Gastrocnemius medialis (tissue), 4 donors: Measurements from ENCODE around the gene MRPS18B. TPM values are rescaled to one million over a fixed set of nuclear protein-coding genes. Genes with fewer than 3 reads are reported as not detected.

Source experiments
- ATAC-seq, 2 donors: fragments of 150-250 bp; one replicate each; pipeline ENCODE4 v1.9.1; 2016
- DNase-seq, 2 donors: peaks; one replicate each; pipeline ENCODE4 v3.0.0-alpha.2; 2019
- H3K27ac ChIP-seq, 4 donors: fragments of 200-600 bp; sonication (generic); 1 replicate in 1 of 4; 2 replicates in 3 of 4; pipeline ENCODE4 v1.5.1; 2016 to 2018; ENCODE audit warnings: mild to moderate bottlenecking in 2 of 4, moderate library complexity in 1 of 4
- H3K27me3 ChIP-seq, 3 donors: fragments of 200-600 bp; sonication (generic) in 2 of 3; 1 replicate in 1 of 3; 2 replicates in 2 of 3; pipeline versions ENCODE4 v1.5.1 to v1.6.0; 2016 to 2019; ENCODE audit warnings: mild to moderate bottlenecking in 1 of 3, moderate library complexity in 1 of 3
- H3K36me3 ChIP-seq, 2 donors: fragments of 200-600 bp; sonication (generic) in 1 of 2; one replicate each; pipeline ENCODE4 v1.5.1; 2017 to 2018
- H3K4me1 ChIP-seq, 2 donors: fragments of 200-600 bp; sonication (generic) in 1 of 2; one replicate each; pipeline ENCODE4 v1.5.1; 2016 to 2017; ENCODE audit warnings: mild to moderate bottlenecking in 2 of 2
- H3K4me3 ChIP-seq, 4 donors: fragments of 200-600 bp; sonication (generic) in 3 of 4; 1 replicate in 1 of 4; 2 replicates in 3 of 4; pipeline ENCODE4 v1.5.1; 2016 to 2019; ENCODE audit warnings: mild to moderate bottlenecking in 2 of 4
- H3K9me3 ChIP-seq, 3 donors: fragments of 200-600 bp; sonication (generic) in 2 of 3; 1 replicate in 1 of 3; 2 replicates in 2 of 3; pipeline ENCODE4 v1.5.1; 2016 to 2019
- POLR2A ChIP-seq, 2 donors: fragments of 450-650 bp; IDR thresholded peaks; one replicate each; pipeline ENCODE4 v1.6.1; 2017; ENCODE audit warnings: antibody characterized with exemption in 2 of 2, mild to moderate bottlenecking in 2 of 2, moderate library complexity in 2 of 2
- in situ Hi-C, 4 donors: fragments of 200-750 bp; cut with MboI; loops; one replicate each; pipeline versions ENCODE4 v1.15.0 to v1.8.0; 2017; ENCODE audit warnings: low sequenced_read_pairs in 4 of 4
- intact Hi-C: fragments of 100-400 bp; cut with DNase I; formaldehyde crosslinking; loops from one replicate; pipeline ENCODE4 v1.15.1; 2023; ENCODE audit warnings: low total_unique reads
- total RNA-seq, 4 donors: library from RNA; depleted of rRNA; stranded (reverse); fragments of >200 nt; gene quantifications; one replicate each; pipeline versions ENCODE4 v1.1.0 to v1.2.3, GENCODE V29; 2016
- TF ChIP-seq, protein P1 (sequence below), 5 experiments: fragments of 450-650 bp in 3 of 5; fragments of 200-600 bp in 2 of 5; sonication (generic) in 2 of 5; IDR thresholded peaks in 4 of 5; conservative IDR thresholded peaks in 1 of 5; 1 replicate in 4 of 5; 2 replicates in 1 of 5; pipeline ENCODE4 v1.5.1; 2016 to 2019; ENCODE audit warnings: antibody characterized with exemption in 5 of 5, mild to moderate bottlenecking in 3 of 5, moderate library complexity in 3 of 5

The MRPS18B gene
- total RNA-seq, 4 donors from 2014 or later, result 155 to 211 (median 167) TPM

DNA sequence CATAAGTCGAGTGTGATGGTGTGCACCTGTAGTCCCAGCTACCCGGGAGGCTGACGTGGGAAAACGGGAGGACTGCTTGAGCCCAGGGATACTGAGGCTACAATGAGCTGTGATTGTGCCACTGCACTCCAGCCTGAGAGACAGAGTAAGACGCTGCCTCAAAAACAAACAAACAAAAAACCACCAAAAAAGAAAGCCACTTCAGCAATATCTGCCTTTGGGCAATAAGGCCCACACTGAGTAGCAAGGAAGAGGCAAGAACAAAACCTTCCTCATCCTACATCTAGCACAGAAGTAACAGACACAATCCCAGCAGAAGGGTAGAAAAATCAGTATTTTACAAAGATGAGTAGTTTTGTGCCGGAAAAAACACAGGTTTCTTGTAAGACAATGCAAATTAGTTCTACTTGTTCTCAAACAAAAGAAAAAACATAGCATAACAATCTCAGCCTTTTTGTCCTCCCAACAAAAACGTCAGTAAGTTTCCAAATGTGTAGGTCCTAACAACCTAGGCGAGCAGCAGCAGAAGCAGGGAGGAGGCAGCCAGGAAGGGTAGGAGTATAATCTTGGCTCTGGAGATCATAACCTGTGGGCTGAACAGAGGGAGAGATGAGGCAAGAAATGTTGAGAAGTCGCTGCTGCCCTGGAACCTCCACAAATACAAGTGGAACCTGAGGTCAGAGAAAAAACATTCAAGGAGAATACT, 6.3 kb upstream of the MRPS18B start:
- Histone ChIP-seq H3K4me1 (peaks cover 40 to 46% of the 10 kb centered on the region in 2 donors), H3K27ac (peak overlapping the region in 3 of 4 donors; percentile 3 to 99 (median 97)), H3K36me3 (peaks cover 3 to 43% of the 10 kb centered on the region in 2 donors), H3K9me3 (no peaks in the 10 kb centered on the region), H3K27me3 (no peaks in the 10 kb centered on the region), H3K4me3 (no peak overlapping the region)
- intact Hi-C loops (loop anchor here (2.0 to 10.0 kb wide), 5 partner anchors 17 to 1213 kb away; partner anchors contain the start of genes HLA-E, HSPA1B and PRRC2A), in situ Hi-C loops (loop anchor here in 1 of 4 donors (25.0 kb wide), 1 partner anchor 1576 kb away; the partner anchor contains the start of genes AGER, AGPAT1, GPSM3 and PBX2)
- no peak for DNase-seq
- no peak for ATAC-seq
- TF ChIP-seq, protein P1, sequence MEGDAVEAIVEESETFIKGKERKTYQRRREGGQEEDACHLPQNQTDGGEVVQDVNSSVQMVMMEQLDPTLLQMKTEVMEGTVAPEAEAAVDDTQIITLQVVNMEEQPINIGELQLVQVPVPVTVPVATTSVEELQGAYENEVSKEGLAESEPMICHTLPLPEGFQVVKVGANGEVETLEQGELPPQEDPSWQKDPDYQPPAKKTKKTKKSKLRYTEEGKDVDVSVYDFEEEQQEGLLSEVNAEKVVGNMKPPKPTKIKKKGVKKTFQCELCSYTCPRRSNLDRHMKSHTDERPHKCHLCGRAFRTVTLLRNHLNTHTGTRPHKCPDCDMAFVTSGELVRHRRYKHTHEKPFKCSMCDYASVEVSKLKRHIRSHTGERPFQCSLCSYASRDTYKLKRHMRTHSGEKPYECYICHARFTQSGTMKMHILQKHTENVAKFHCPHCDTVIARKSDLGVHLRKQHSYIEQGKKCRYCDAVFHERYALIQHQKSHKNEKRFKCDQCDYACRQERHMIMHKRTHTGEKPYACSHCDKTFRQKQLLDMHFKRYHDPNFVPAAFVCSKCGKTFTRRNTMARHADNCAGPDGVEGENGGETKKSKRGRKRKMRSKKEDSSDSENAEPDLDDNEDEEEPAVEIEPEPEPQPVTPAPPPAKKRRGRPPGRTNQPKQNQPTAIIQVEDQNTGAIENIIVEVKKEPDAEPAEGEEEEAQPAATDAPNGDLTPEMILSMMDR (IDR thresholded peaks at IDR 0.05 in 4 of 5, conservative IDR thresholded peaks at IDR 0.05 in 1 of 5), result no peak
- TF ChIP-seq POLR2A (IDR thresholded peaks at IDR 0.05), result no peak

DNA sequence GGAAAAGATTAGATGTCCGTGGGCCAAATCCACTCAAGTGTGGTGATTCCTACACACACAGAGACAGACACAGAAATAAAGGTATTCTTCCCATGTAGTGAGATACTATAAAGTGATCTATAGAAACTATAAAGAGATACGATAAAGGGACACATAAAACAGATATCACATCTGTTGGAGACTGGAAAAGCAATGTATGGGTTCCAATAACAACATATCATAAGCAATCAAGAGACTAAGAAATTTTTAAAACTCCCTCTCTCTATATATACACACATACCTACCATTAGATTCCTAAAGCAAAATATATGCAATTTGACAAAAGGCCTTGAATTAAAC, 5.8 kb upstream of the MRPS18B start:
- Histone ChIP-seq H3K27me3 (no peaks in the 10 kb centered on the region), H3K27ac (peak overlapping the region; percentile 95 to 99 (median 98)), H3K4me3 (no peak overlapping the region), H3K36me3 (peaks cover 3 to 43% of the 10 kb centered on the region in 2 donors), H3K4me1 (peaks cover 40 to 46% of the 10 kb centered on the region in 2 donors), H3K9me3 (no peaks in the 10 kb centered on the region)
- ATAC-seq (no peak), DNase-seq (no peak)
- in situ Hi-C loops (loop anchor here in 1 of 4 donors (25.0 kb wide), 1 partner anchor 1575 kb away; the partner anchor contains the start of genes AGER, AGPAT1, GPSM3 and PBX2), intact Hi-C loops (loop anchor here (2.0 to 10.0 kb wide), 5 partner anchors 17 to 1213 kb away; partner anchors contain the start of genes HLA-E, HSPA1B and PRRC2A)
- TF ChIP-seq, protein P1 (IDR thresholded peaks at IDR 0.05 in 4 of 5, conservative IDR thresholded peaks at IDR 0.05 in 1 of 5), result no peak
- TF ChIP-seq POLR2A (IDR thresholded peaks at IDR 0.05), result no peak

DNA sequence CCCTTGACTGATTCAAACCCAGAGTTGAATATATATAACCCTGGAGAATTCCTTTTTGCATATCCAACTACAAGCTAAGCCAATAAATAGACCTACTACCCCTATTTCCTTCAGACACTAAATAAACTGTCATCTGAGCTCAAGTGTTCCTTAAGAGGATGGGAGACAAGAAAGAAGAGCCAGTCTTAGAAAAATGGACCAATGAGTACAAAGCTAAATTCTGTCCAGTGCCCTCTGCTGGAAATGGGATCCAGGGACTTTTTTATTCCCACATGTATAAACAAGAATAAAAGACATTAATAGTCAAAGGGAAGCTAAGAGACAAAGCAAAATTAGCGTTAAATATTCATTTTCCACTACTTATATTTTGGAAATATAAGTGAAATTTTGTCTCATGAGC, 5.4 kb upstream of the MRPS18B start:
- Histone ChIP-seq H3K9me3 (no peaks in the 10 kb centered on the region), H3K36me3 (peaks cover 3 to 40% of the 10 kb centered on the region in 2 donors), H3K27me3 (no peaks in the 10 kb centered on the region), H3K4me3 (no peak overlapping the region), H3K27ac (peak overlapping the region; percentile 95 to 99 (median 98)), H3K4me1 (peaks cover 40 to 46% of the 10 kb centered on the region in 2 donors)
- DNase-seq (no peak), ATAC-seq (no peak)
- no peak for TF ChIP-seq POLR2A (IDR thresholded peaks at IDR 0.05)
- TF ChIP-seq, protein P1 (IDR thresholded peaks at IDR 0.05 in 4 of 5, conservative IDR thresholded peaks at IDR 0.05 in 1 of 5), result no peak
- in situ Hi-C loops (loop anchor here in 1 of 4 donors (25.0 kb wide), 1 partner anchor 1575 kb away; the partner anchor contains the start of genes AGER, AGPAT1, GPSM3 and PBX2), intact Hi-C loops (loop anchor here (5.0 to 10.0 kb wide), 4 partner anchors 70 to 1213 kb away; partner anchors contain the start of genes HLA-E, HSPA1B and PRRC2A)

DNA sequence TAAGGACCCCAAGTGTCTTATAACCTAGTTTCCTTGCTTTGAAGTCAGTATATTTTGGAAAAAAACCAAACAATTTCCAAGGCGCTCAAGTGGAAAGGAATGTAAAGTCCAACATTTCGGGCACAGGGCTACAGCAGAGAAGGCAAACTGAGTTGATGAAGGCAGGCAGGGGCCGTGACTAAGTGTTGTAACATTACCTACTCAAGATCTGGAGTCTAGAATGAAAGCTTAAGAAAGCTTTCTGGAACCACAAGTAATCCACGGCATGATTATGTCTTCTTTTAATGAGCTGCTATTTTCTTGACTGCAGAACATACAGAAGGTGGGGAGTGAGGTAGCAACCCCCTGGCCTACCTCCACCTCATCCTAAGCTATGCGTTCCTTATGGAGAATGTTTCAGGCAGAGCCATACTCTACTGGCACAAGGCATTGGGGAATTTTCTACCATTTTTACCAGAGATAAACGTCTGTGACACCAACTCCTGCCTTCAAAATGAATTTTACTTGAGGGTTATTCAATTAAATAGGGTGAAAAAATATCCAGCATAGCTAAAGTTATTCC, 4.9 kb upstream of the MRPS18B start:
- Histone ChIP-seq H3K27ac (peak overlapping the region; percentile 95 to 99 (median 98)), H3K27me3 (no peaks in the 10 kb centered on the region), H3K4me3 (no peak overlapping the region), H3K36me3 (peaks cover 3 to 34% of the 10 kb centered on the region in 2 donors), H3K4me1 (peaks cover 40 to 46% of the 10 kb centered on the region in 2 donors), H3K9me3 (no peaks in the 10 kb centered on the region)
- ATAC-seq (no peak), DNase-seq (no peak)
- intact Hi-C loops (loop anchor here (5.0 to 10.0 kb wide), 4 partner anchors 70 to 1212 kb away; partner anchors contain the start of genes HLA-E, HSPA1B and PRRC2A), in situ Hi-C loops (loop anchor here in 1 of 4 donors (25.0 kb wide), 1 partner anchor 1575 kb away; the partner anchor contains the start of genes AGER, AGPAT1, GPSM3 and PBX2)
- no peak for TF ChIP-seq POLR2A (IDR thresholded peaks at IDR 0.05)
- TF ChIP-seq, protein P1 (IDR thresholded peaks at IDR 0.05 in 4 of 5, conservative IDR thresholded peaks at IDR 0.05 in 1 of 5), result no peak
